Brain microvascular endothelial cell (primary cell): ENCODE results near the gene TRIM2.

ENCODE experiments used
- DNase-seq: peaks from one replicate; pipeline ENCODE4 v3.0.0-alpha.2; 2020
- H3K27ac ChIP-seq: fragments of 250-450 bp; sonication (Bioruptor Pico); 2 replicates; pipeline ENCODE4 v1.5.1; 2020; ENCODE audit warnings: mild to moderate bottlenecking, moderate library complexity
- H3K27me3 ChIP-seq: fragments of 250-450 bp; sonication (Bioruptor Pico); replicated peaks from 2 replicates; pipeline ENCODE4 v1.5.1; 2020; ENCODE audit warnings: mild to moderate bottlenecking
- H3K36me3 ChIP-seq: fragments of 250-450 bp; sonication (Bioruptor Pico); replicated peaks from 2 replicates; pipeline ENCODE4 v1.5.1; 2020; ENCODE audit warnings: mild to moderate bottlenecking
- H3K4me3 ChIP-seq: 2 replicates; pipeline ENCODE4 v1.5.1; 2011; ENCODE audit warnings: low read depth, mild to moderate bottlenecking, control low read depth, low read length, moderate library complexity
- CTCF ChIP-seq: IDR thresholded peaks from 2 replicates; pipeline ENCODE4 v1.5.1; 2011; ENCODE audit warnings: low read depth, mild to moderate bottlenecking, moderate library complexity, low read length, control low read depth, inconsistent platforms; ENCODE audit errors: missing control alignments
- in situ Hi-C: cut with HindIII; loops from 2 replicates; pipeline ENCODE4 v1.10.0; 2017; ENCODE audit warnings: low sequenced_read_pairs, low pct_ligation_motif_present

TRIM2 gene

GRCh38 chr4:153384160-153384559 lies 179.9 kb downstream of the TRIM2 start:
- in situ Hi-C loops = no loop called here
- DNase-seq = no peak

GRCh38 chr4:153385784-153386183 lies 181.5 kb downstream of the TRIM2 start:
- no peaks in the 10 kb centered on the region for H3K27me3 ChIP-seq
- in situ Hi-C loops = no loop called here
- H3K4me3 ChIP-seq = no peak overlapping the region
- DNase-seq = no peak
- TF ChIP-seq CTCF = no peak
- H3K36me3 ChIP-seq = no peaks in the 10 kb centered on the region
- no peak overlapping the region for H3K27ac ChIP-seq

More at GRCh38 chr4:153384160-153384559, 179.9 kb downstream of the TRIM2 start:
- Histone ChIP-seq H3K27me3 (no peaks in the 10 kb centered on the region), H3K36me3 (no peaks in the 10 kb centered on the region), H3K4me3 (no peak overlapping the region), H3K27ac (no peak overlapping the region)
- TF ChIP-seq CTCF = no peak

- no peak for TF ChIP-seq CTCF
- Histone ChIP-seq H3K27ac (no peak overlapping the region), H3K36me3 (no peaks in the 10 kb centered on the region), H3K4me3 (no peak overlapping the region), H3K27me3 (no peaks in the 10 kb centered on the region)
- in situ Hi-C loops = no loop called here
- no peak for DNase-seq
Observed at GRCh38 chr4:153387981-153388380, 183.7 kb downstream of the TRIM2 start.
